HG03457 (cell line): Measurements from ENCODE around the gene ME1.
A peak's percentile ranks its signal among the peaks of the same experiment; 100 is the strongest.
"Not testable (repeated sequence)": the region's sequence is repeated elsewhere in the genome, so short reads cannot be mapped to it uniquely, and the experiment has no call there.

Experiments used
- ATAC-seq: cut with Tn5 transposase; IDR thresholded peaks from one replicate; pipeline ENCODE4 v1.9.1; 2021; ENCODE audit warnings: moderate number of reproducible peaks; ENCODE audit not compliant: unreplicated experiment

The ME1 gene

GRCh38 chr6:83192871-83193746, 237.7 kb downstream of the ME1 start, which contains the start of the genes PGM3 and RWDD2A:
PGM3 (minus strand) TSS chr6:83193265; CDS start chr6:83191012, 2,253 bp downstream.
RWDD2A (plus strand) TSS chr6:83193357; CDS start chr6:83194452, 1,095 bp downstream.
- ATAC-seq, result peak; percentile 96

- ATAC-seq, result no peak
These were observed 238.4 kb downstream of the ME1 start for GRCh38 chr6:83192456-83192855.

GRCh38 chr6:83191974-83192373, 238.9 kb downstream of the ME1 start:
- not testable (repeated sequence) for ATAC-seq

GRCh38 chr6:83190626-83191025, 240.2 kb downstream of the ME1 start:
- no peak for ATAC-seq

GRCh38 chr6:83188501-83188900, 242.3 kb downstream of the ME1 start:
- ATAC-seq, result no peak

GRCh38 chr6:83185096-83185495, 245.8 kb downstream of the ME1 start:
- ATAC-seq, result no peak

- no peak for ATAC-seq
These were observed 247.6 kb downstream of the ME1 start for GRCh38 chr6:83183082-83183828.

GRCh38 chr6:83182114-83182513, 248.7 kb downstream of the ME1 start:
- ATAC-seq, result no peak

- no peak for ATAC-seq
These were observed 250.4 kb downstream of the ME1 start for GRCh38 chr6:83180426-83180950.

GRCh38 chr6:83176246-83176645, 254.6 kb downstream of the ME1 start:
- no peak for ATAC-seq

GRCh38 chr6:83169511-83169910, 261.3 kb downstream of the ME1 start:
- no peak for ATAC-seq

- no peak for ATAC-seq
These were observed 261.7 kb downstream of the ME1 start for GRCh38 chr6:83169106-83169505.

- no peak for ATAC-seq
These were observed 262.3 kb downstream of the ME1 start for GRCh38 chr6:83168556-83168955.

GRCh38 chr6:83167726-83168278, 263.0 kb downstream of the ME1 start:
- ATAC-seq, result no peak
